Measurements from ENCODE around the gene RAB31.

RAB31 gene

GRCh38 chr18:9712130-9712577, 4.1 kb downstream of the RAB31 start:
- Histone ChIP-seq H3K36me3 (no peaks in the 10 kb centered on the region), H3K4me3 (no peak overlapping the region), H3K4me2 (no peak overlapping the region), H3K27me3 (peaks cover 44% of the 10 kb centered on the region), H3K9me3 (no peaks in the 10 kb centered on the region), H3K27ac (no peak overlapping the region), H4K20me1 (no peaks in the 10 kb centered on the region), H3K9ac (no peak overlapping the region), H3K4me1 (peaks cover 32% of the 10 kb centered on the region)
- no peak for TF ChIP-seq Cebpa-rat (IDR thresholded peaks at IDR 0.05)

GRCh38 chr18:9712611-9713010, 4.5 kb downstream of the RAB31 start:
- no peaks in the 10 kb centered on the region for H3K9me3 ChIP-seq
- no peak overlapping the region for H3K4me2 ChIP-seq
- H3K36me3 ChIP-seq, result no peaks in the 10 kb centered on the region
- H4K20me1 ChIP-seq, result no peaks in the 10 kb centered on the region
- peaks cover 40% of the 10 kb centered on the region for H3K27me3 ChIP-seq
- no peak overlapping the region for H3K9ac ChIP-seq
- no peak overlapping the region for H3K4me3 ChIP-seq
- no peak for TF ChIP-seq Cebpa-rat (IDR thresholded peaks at IDR 0.05)
- peaks cover 31% of the 10 kb centered on the region for H3K4me1 ChIP-seq
- H3K27ac ChIP-seq, result no peak overlapping the region

- no peak for TF ChIP-seq Cebpa-rat (IDR thresholded peaks at IDR 0.05)
- Histone ChIP-seq H3K4me2 (no peak overlapping the region), H3K4me3 (no peak overlapping the region), H3K27me3 (peaks cover 21% of the 10 kb centered on the region), H3K9ac (no peak overlapping the region), H3K9me3 (no peaks in the 10 kb centered on the region), H3K4me1 (peaks cover 17% of the 10 kb centered on the region), H3K36me3 (no peaks in the 10 kb centered on the region), H4K20me1 (no peaks in the 10 kb centered on the region), H3K27ac (no peak overlapping the region)
These were observed 6.4 kb downstream of the RAB31 start for GRCh38 chr18:9714266-9715087.

GRCh38 chr18:9715088-9715343, 6.9 kb downstream of the RAB31 start:
- peaks cover 11% of the 10 kb centered on the region for H3K4me1 ChIP-seq
- no peaks in the 10 kb centered on the region for H4K20me1 ChIP-seq
- TF ChIP-seq Cebpa-rat (IDR thresholded peaks at IDR 0.05), result no peak
- no peak overlapping the region for H3K27ac ChIP-seq
- H3K36me3 ChIP-seq, result no peaks in the 10 kb centered on the region
- H3K9ac ChIP-seq, result no peak overlapping the region
- H3K27me3 ChIP-seq, result peaks cover 16% of the 10 kb centered on the region
- H3K4me3 ChIP-seq, result no peak overlapping the region
- no peak overlapping the region for H3K4me2 ChIP-seq
- no peaks in the 10 kb centered on the region for H3K9me3 ChIP-seq

- no peak overlapping the region for H3K4me2 ChIP-seq
- no peak for TF ChIP-seq Cebpa-rat (IDR thresholded peaks at IDR 0.05)
- no peaks in the 10 kb centered on the region for H3K36me3 ChIP-seq
- H3K9me3 ChIP-seq, result no peaks in the 10 kb centered on the region
- peaks cover 4% of the 10 kb centered on the region; the same call in 1 of the 2 replicates for H3K27me3 ChIP-seq
- H3K9ac ChIP-seq, result no peak overlapping the region
- H4K20me1 ChIP-seq, result no peaks in the 10 kb centered on the region
- H3K27ac ChIP-seq, result no peak overlapping the region
- no peaks in the 10 kb centered on the region for H3K4me1 ChIP-seq
- no peak overlapping the region for H3K4me3 ChIP-seq
These were observed 8.1 kb downstream of the RAB31 start for GRCh38 chr18:9715978-9716774.

- H3K4me1 ChIP-seq, result no peaks in the 10 kb centered on the region
- no peak overlapping the region for H3K27ac ChIP-seq
- H3K4me3 ChIP-seq, result no peak overlapping the region
- TF ChIP-seq Cebpa-rat (IDR thresholded peaks at IDR 0.05), result no peak
- H3K27me3 ChIP-seq, result no peaks in the 10 kb centered on the region
- H3K4me2 ChIP-seq, result no peak overlapping the region
- no peak overlapping the region for H3K9ac ChIP-seq
- H3K9me3 ChIP-seq, result no peaks in the 10 kb centered on the region
- H4K20me1 ChIP-seq, result no peaks in the 10 kb centered on the region
- H3K36me3 ChIP-seq, result no peaks in the 10 kb centered on the region
These were observed 8.9 kb downstream of the RAB31 start for GRCh38 chr18:9716780-9717563.

- Histone ChIP-seq H4K20me1 (no peaks in the 10 kb centered on the region), H3K4me3 (no peak overlapping the region), H3K27me3 (no peaks in the 10 kb centered on the region), H3K9me3 (no peaks in the 10 kb centered on the region; the same call in 1 of the 2 replicates), H3K27ac (no peak overlapping the region), H3K4me2 (no peak overlapping the region), H3K4me1 (no peaks in the 10 kb centered on the region), H3K9ac (no peak overlapping the region), H3K36me3 (no peaks in the 10 kb centered on the region)
- no peak for TF ChIP-seq Cebpa-rat (IDR thresholded peaks at IDR 0.05)
These were observed 11.4 kb downstream of the RAB31 start for GRCh38 chr18:9719421-9719981.

GRCh38 chr18:9720327-9720726, 12.2 kb downstream of the RAB31 start:
- Histone ChIP-seq H3K9ac (no peak overlapping the region), H4K20me1 (no peaks in the 10 kb centered on the region), H3K27ac (no peak overlapping the region), H3K4me1 (no peaks in the 10 kb centered on the region), H3K27me3 (no peaks in the 10 kb centered on the region), H3K9me3 (no peaks in the 10 kb centered on the region; the same call in 1 of the 2 replicates), H3K4me3 (no peak overlapping the region), H3K4me2 (no peak overlapping the region), H3K36me3 (no peaks in the 10 kb centered on the region)
- no peak for TF ChIP-seq Cebpa-rat (IDR thresholded peaks at IDR 0.05)

GRCh38 chr18:9721893-9722550, 13.9 kb downstream of the RAB31 start:
- Histone ChIP-seq H3K9ac (no peak overlapping the region), H3K27me3 (no peaks in the 10 kb centered on the region), H3K36me3 (no peaks in the 10 kb centered on the region), H4K20me1 (no peaks in the 10 kb centered on the region), H3K9me3 (no peaks in the 10 kb centered on the region; the same call in 1 of the 2 replicates), H3K27ac (no peak overlapping the region), H3K4me1 (no peaks in the 10 kb centered on the region), H3K4me3 (no peak overlapping the region), H3K4me2 (no peak overlapping the region)
- no peak for TF ChIP-seq Cebpa-rat (IDR thresholded peaks at IDR 0.05)
